ENCODE measurements around the gene RIT1.
"Not testable (repeated sequence)": the region's sequence is repeated elsewhere in the genome, so short reads cannot be mapped to it uniquely, and the experiment has no call there.

DNA sequence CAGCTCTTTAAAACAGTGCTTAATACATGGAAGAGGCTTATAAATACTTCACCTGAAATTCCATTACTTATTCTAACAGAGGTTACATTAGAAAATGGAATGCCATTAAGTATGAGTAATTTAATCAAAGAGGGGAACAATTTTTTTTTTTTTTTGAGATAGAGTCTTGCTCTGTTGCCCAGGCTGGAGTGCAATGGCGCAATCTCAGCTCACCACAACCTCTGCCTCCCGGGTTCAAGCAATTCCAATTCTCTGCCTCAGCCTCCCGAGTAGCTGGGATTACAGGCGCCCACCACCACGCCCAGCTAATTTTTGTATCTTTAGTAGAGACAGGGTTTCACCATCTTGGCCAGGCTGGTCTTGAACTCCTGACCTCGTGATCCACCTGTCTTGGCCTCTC lies 15.5 kb downstream of the RIT1 start:
- TF ChIP-seq, protein P1, sequence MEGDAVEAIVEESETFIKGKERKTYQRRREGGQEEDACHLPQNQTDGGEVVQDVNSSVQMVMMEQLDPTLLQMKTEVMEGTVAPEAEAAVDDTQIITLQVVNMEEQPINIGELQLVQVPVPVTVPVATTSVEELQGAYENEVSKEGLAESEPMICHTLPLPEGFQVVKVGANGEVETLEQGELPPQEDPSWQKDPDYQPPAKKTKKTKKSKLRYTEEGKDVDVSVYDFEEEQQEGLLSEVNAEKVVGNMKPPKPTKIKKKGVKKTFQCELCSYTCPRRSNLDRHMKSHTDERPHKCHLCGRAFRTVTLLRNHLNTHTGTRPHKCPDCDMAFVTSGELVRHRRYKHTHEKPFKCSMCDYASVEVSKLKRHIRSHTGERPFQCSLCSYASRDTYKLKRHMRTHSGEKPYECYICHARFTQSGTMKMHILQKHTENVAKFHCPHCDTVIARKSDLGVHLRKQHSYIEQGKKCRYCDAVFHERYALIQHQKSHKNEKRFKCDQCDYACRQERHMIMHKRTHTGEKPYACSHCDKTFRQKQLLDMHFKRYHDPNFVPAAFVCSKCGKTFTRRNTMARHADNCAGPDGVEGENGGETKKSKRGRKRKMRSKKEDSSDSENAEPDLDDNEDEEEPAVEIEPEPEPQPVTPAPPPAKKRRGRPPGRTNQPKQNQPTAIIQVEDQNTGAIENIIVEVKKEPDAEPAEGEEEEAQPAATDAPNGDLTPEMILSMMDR (IDR thresholded peaks at IDR 0.05; ENCODE audit: low read length), result not testable (repeated sequence)
- TF ChIP-seq EZH2 (IDR thresholded peaks at IDR 0.05; ENCODE audit: borderline replicate concordance, low read length), result not testable (repeated sequence)

All from OCI-LY1 (cell line).